ENCODE measurements around the gene ADAMTS16.

DNA sequence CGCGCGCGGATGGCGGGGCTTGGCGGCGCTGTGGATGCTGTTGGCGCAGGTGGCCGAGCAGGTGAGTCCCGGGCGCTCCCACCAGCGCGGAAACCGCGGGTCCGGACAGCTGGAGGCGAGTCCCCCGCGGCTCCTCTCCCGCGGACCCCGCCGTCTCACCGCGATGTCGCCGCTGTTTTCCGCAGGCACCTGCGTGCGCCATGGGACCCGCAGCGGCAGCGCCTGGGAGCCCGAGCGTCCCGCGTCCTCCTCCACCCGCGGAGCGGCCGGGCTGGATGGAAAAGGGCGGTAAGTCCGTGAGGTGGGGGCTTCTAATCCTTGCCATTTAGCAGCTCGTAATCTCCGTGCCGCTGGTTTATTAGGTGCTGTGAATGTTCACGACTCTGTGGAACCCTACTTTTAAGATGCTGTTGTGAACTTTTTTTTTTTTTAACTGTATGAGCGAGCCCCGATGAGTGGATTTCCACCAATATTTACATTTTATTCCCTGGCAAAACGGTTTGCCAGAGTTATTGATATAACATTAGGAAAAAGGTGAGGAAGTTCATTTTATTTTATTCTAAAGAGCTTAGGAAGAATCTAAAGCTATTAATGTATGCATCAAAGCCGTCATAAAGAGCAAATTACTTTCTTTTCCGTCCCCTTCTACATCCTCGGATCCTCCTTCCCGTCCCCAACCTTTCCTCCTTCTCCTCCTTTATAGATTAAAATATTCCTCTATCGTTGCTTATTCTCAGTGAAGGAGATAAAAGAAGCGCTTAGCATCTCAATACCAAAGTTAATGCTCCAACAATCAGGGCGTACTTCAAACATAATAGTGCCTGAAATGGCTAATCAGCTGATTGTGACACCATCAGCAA lies 579 bp downstream of the ADAMTS16 start:
- TF ChIP-seq MCM3 (IDR thresholded peaks at IDR 0.05) (no peak), CEBPG (CRISPR knock-in tag; IDR thresholded peaks at IDR 0.05) (no peak), CEBPG (tag; conservative IDR thresholded peaks at IDR 0.05 in 1 of 2, IDR thresholded peaks at IDR 0.05 in 1 of 2) (no peak), PHF20 (IDR thresholded peaks at IDR 0.05; ENCODE audit: partially characterized antibody) (no peak), SRSF9 (IDR thresholded peaks at IDR 0.05; ENCODE audit: borderline replicate concordance, low read depth, low read length) (no peak), SAFB2 (IDR thresholded peaks at IDR 0.05; ENCODE audit: borderline replicate concordance, low read depth, low read length, severe bottlenecking) (no peak), ZNF184 (CRISPR knock-in tag; IDR thresholded peaks at IDR 0.05) (no peak), ZNF274 (IDR thresholded peaks at IDR 0.05; ENCODE audit: borderline replicate concordance, low read depth, low read length) (no peak), TCF7 (IDR thresholded peaks at IDR 0.05; ENCODE audit: borderline replicate concordance) (no peak), CREM (IDR thresholded peaks at IDR 0.05; ENCODE audit: low read depth) (no peak), POLR2AphosphoS5 (IDR thresholded peaks at IDR 0.05; ENCODE audit: control insufficient read depth, insufficient read depth, low read depth, low read length) (no peak)
- TF ChIP-seq, protein P1, sequence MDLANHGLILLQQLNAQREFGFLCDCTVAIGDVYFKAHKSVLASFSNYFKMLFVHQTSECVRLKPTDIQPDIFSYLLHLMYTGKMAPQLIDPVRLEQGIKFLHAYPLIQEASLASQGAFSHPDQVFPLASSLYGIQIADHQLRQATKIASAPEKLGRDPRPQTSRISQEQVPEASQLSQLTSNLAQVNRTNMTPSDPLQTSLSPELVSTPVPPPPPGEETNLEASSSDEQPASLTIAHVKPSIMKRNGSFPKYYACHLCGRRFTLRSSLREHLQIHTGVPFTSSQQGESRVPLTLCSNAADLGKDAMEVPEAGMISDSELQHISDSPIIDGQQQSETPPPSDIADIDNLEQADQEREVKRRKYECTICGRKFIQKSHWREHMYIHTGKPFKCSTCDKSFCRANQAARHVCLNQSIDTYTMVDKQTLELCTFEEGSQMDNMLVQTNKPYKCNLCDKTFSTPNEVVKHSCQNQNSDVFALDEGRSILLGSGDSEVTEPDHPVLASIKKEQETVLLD (IDR thresholded peaks at IDR 0.05): no peak
- TF ChIP-seq, protein P2, sequence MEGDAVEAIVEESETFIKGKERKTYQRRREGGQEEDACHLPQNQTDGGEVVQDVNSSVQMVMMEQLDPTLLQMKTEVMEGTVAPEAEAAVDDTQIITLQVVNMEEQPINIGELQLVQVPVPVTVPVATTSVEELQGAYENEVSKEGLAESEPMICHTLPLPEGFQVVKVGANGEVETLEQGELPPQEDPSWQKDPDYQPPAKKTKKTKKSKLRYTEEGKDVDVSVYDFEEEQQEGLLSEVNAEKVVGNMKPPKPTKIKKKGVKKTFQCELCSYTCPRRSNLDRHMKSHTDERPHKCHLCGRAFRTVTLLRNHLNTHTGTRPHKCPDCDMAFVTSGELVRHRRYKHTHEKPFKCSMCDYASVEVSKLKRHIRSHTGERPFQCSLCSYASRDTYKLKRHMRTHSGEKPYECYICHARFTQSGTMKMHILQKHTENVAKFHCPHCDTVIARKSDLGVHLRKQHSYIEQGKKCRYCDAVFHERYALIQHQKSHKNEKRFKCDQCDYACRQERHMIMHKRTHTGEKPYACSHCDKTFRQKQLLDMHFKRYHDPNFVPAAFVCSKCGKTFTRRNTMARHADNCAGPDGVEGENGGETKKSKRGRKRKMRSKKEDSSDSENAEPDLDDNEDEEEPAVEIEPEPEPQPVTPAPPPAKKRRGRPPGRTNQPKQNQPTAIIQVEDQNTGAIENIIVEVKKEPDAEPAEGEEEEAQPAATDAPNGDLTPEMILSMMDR (IDR thresholded peaks at IDR 0.05 in 2 of 3, conservative IDR thresholded peaks at IDR 0.05 in 1 of 3; ENCODE audit: insufficient read depth in 2 of 3, low read depth in 1 of 3, low read length in 3 of 3): no peak
